Measurements from ENCODE around the gene SUGP2.

GRCh38 chr19:19064811-19065745, 31.8 kb upstream of the SUGP2 start:
- TF ChIP-seq EZH2phosphoT487 (IDR thresholded peaks at IDR 0.05; ENCODE audit: insufficient read depth, low read depth) (no peak), EZH2 (IDR thresholded peaks at IDR 0.05; ENCODE audit: insufficient read depth, poor library complexity, severe bottlenecking) (no peak)

Data from GM23248 (cell line).